Body of pancreas (tissue), 4 donors: ENCODE data around the gene RTF2. TPM values are rescaled to one million over a fixed set of nuclear protein-coding genes. Genes with fewer than 3 reads are reported as not detected.
"Not testable (repeated sequence)": the region's sequence is repeated elsewhere in the genome, so short reads cannot be mapped to it uniquely, and the experiment has no call there.

Experiments
- ATAC-seq: fragments of 150-250 bp; one replicate; pipeline ENCODE4 v1.9.1; 2016
- DNase-seq, 4 donors: peaks; one replicate each; pipeline ENCODE4 v3.0.0-alpha.2; 2019
- H3K27ac ChIP-seq, 4 donors: fragments of 200-600 bp; sonication (generic); 1 replicate in 3 of 4; 2 replicates in 1 of 4; pipeline versions ENCODE4 v1.5.1 to v1.6.1; 2016 to 2019; ENCODE audit warnings: mild to moderate bottlenecking in 1 of 4, mixed read lengths in 1 of 4, moderate library complexity in 1 of 4
- H3K27me3 ChIP-seq, 2 donors: fragments of 200-600 bp; sonication (generic); one replicate each; pipeline ENCODE4 v1.6.0; 2016; ENCODE audit warnings: mild to moderate bottlenecking in 1 of 2
- H3K36me3 ChIP-seq, 2 donors: fragments of 200-600 bp; sonication (generic); replicated peaks in 1 of 2; 2 replicates each; pipeline ENCODE4 v1.5.1; 2016; ENCODE audit warnings: low read depth in 2 of 2; ENCODE audit not compliant: insufficient read depth in 1 of 2
- H3K4me1 ChIP-seq: fragments of 200-600 bp; sonication (generic); one replicate; pipeline ENCODE4 v1.6.0; 2016
- H3K4me3 ChIP-seq, 2 donors: fragments of 200-600 bp; sonication (generic); 1 replicate in 1 of 2; 2 replicates in 1 of 2; pipeline ENCODE4 v1.5.1; 2016 to 2019
- H3K9me3 ChIP-seq, 3 donors: fragments of 200-600 bp; sonication (generic); 1 replicate in 2 of 3; 2 replicates in 1 of 3; pipeline ENCODE4 v1.5.1; 2016
- POLR2A ChIP-seq, 3 donors: fragments of 450-650 bp; IDR thresholded peaks; one replicate each; pipeline ENCODE4 v1.6.1; 2016; ENCODE audit warnings: antibody characterized with exemption in 3 of 3, mild to moderate bottlenecking in 2 of 3
- WGBS, 2 donors: methylation state at CpG; one replicate each; pipeline ENCODE4 v1.1.5; 2017; 5-methylcytosine and 5-hydroxymethylcytosine counted together
- intact Hi-C: fragments of 100-400 bp; cut with DNase I; formaldehyde crosslinking; loops from one replicate; pipeline ENCODE4 v1.15.1; 2023
- small RNA-seq: library from RNA; depleted of rRNA; stranded (forward); fragments of <200 nt; gene quantifications from one replicate; pipeline ENCODE3, GENCODE V24; 2016
- total RNA-seq, 2 donors: library from RNA; depleted of rRNA; stranded (reverse); fragments of >200 nt; gene quantifications; one replicate each; pipeline ENCODE4 v1.1.0, GENCODE V29; 2016
- TF ChIP-seq, protein P1 (sequence below), 7 experiments: fragments of 450-650 bp in 4 of 7; fragments of 200-600 bp in 3 of 7; sonication (generic) in 3 of 7; IDR thresholded peaks; one replicate each; pipeline ENCODE4 v1.5.1; 2016 to 2019; ENCODE audit warnings: antibody characterized with exemption in 7 of 7

Gene RTF2
- total RNA-seq, 2 donors from 2014 or later: 22.1 to 29.1 TPM

GRCh38 chr20:56558968-56559367, 90.5 kb downstream of the RTF2 start:
- no peaks in the 10 kb centered on the region for H3K27me3 ChIP-seq
- no peak for DNase-seq
- no peaks in the 10 kb centered on the region for H3K9me3 ChIP-seq
- no peaks in the 10 kb centered on the region for H3K36me3 ChIP-seq
- TF ChIP-seq POLR2A (IDR thresholded peaks at IDR 0.05): no peak
- TF ChIP-seq, protein P1, sequence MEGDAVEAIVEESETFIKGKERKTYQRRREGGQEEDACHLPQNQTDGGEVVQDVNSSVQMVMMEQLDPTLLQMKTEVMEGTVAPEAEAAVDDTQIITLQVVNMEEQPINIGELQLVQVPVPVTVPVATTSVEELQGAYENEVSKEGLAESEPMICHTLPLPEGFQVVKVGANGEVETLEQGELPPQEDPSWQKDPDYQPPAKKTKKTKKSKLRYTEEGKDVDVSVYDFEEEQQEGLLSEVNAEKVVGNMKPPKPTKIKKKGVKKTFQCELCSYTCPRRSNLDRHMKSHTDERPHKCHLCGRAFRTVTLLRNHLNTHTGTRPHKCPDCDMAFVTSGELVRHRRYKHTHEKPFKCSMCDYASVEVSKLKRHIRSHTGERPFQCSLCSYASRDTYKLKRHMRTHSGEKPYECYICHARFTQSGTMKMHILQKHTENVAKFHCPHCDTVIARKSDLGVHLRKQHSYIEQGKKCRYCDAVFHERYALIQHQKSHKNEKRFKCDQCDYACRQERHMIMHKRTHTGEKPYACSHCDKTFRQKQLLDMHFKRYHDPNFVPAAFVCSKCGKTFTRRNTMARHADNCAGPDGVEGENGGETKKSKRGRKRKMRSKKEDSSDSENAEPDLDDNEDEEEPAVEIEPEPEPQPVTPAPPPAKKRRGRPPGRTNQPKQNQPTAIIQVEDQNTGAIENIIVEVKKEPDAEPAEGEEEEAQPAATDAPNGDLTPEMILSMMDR (IDR thresholded peaks at IDR 0.05): no peak
- H3K4me1 ChIP-seq: no peaks in the 10 kb centered on the region
- intact Hi-C loops: loop anchor here (10.0 kb wide), 1 partner anchor 416 kb away; no protein-coding TSS in a partner anchor
- no peak overlapping the region for H3K27ac ChIP-seq
- WGBS, 2 donors: 44 to 45% methylated on average over 6 of the region's 6 CpGs
- ATAC-seq: no peak
- no peak overlapping the region for H3K4me3 ChIP-seq

GRCh38 chr20:56564526-56564925, 96.1 kb downstream of the RTF2 start:
- H3K4me3 ChIP-seq, DNase-seq, intact Hi-C loops, H3K9me3 ChIP-seq, H3K4me1 ChIP-seq, H3K36me3 ChIP-seq, ATAC-seq, H3K27me3 ChIP-seq, H3K27ac ChIP-seq: not testable (repeated sequence)
- 91 to 92% methylated on average over 2 to 6 of the region's 6 CpGs for WGBS, 2 donors

- ATAC-seq (no peak), DNase-seq (no peak)
- intact Hi-C loops: no loop called here
- Histone ChIP-seq H3K9me3 (no peaks in the 10 kb centered on the region), H3K27me3 (no peaks in the 10 kb centered on the region), H3K4me1 (no peaks in the 10 kb centered on the region), H3K4me3 (no peak overlapping the region), H3K36me3 (no peaks in the 10 kb centered on the region), H3K27ac (no peak overlapping the region)
- 83 to 92% methylated on average over 4 of the region's 4 CpGs for WGBS, 2 donors
- TF ChIP-seq, protein P1 (IDR thresholded peaks at IDR 0.05): no peak
- no peak for TF ChIP-seq POLR2A (IDR thresholded peaks at IDR 0.05)
Measured at GRCh38 chr20:56565511-56565910, 97.1 kb downstream of the RTF2 start.

DNA sequence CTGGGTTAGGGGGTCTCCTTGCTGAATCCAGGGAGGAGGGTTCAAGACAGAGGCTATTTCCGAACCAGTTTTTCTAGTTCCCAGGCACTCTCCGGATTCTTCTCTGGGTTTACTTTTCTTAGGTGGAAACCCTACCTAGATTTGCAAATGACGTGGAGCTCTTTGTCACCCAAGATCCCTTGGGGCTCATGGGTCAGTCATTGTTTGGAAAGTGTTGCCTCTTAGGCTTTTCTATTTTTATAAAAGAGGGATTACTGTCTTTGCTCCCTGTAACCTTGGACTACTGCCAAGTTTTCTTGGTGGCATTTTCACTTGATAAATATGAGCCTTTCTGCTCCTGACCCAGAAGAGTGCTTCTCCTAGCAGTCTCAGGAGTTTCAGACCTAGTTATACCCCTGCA, 98.2 kb downstream of the RTF2 start:
- Histone ChIP-seq H3K4me1 (no peaks in the 10 kb centered on the region), H3K27ac (no peak overlapping the region), H3K4me3 (no peak overlapping the region), H3K36me3 (no peaks in the 10 kb centered on the region), H3K9me3 (no peaks in the 10 kb centered on the region), H3K27me3 (no peaks in the 10 kb centered on the region)
- ATAC-seq (no peak), DNase-seq (no peak)
- 43 to 44% methylated on average over 3 of the region's 3 CpGs for WGBS, 2 donors
- intact Hi-C loops: no loop called here
- TF ChIP-seq POLR2A (IDR thresholded peaks at IDR 0.05): no peak
- TF ChIP-seq, protein P1 (IDR thresholded peaks at IDR 0.05): no peak

Small RNA genes lying within 50 kb of the gene (small RNA-seq; reads per million reads assigned to genes)
- gene RPL39P: not detected

Other genes with a start within 250 kb of the RTF2 start
- gene MC3R, start 219.9 kb upstream of the RTF2 start, total RNA-seq: not detected
- 10 to 100 TPM; 11.5 to 26.2 TPM for gene FAM210B, start 109.7 kb upstream of the RTF2 start, total RNA-seq
- gene AURKA, start 76.4 kb upstream of the RTF2 start, total RNA-seq: 1 to 10 TPM in 1 of 2 donors, under 1 TPM in 1; 0.66 to 1.0 TPM
- 10 to 100 TPM; 12.2 to 14.5 TPM for gene CSTF1, start 76.0 kb upstream of the RTF2 start, total RNA-seq
- under 1 TPM in 1 of 2 donors, not detected in 1; 0.52 TPM for gene CASS4, start 56.4 kb upstream of the RTF2 start, total RNA-seq
- gene FAM209A, start 56.1 kb downstream of the RTF2 start, total RNA-seq: not detected
- gene FAM209B, start 64.6 kb downstream of the RTF2 start, total RNA-seq: not detected
- 1 to 10 TPM in 1 of 2 donors, under 1 TPM in 1; 0.52 to 2.3 TPM for gene TFAP2C, start 160.7 kb downstream of the RTF2 start, total RNA-seq